IPS-15b (cell line): Measurements from ENCODE around the gene ESPL1.

Experiments
- H3K27me3 ChIP-seq: one replicate; pipeline ENCODE4 v1.6.1; 2013; ENCODE audit warnings: low read length; ENCODE audit not compliant: control insufficient read depth, insufficient read depth
- H3K36me3 ChIP-seq: one replicate; pipeline ENCODE4 v1.6.1; 2013; ENCODE audit warnings: low read length; ENCODE audit not compliant: control insufficient read depth, insufficient read depth
- H3K4me1 ChIP-seq: one replicate; pipeline ENCODE4 v1.6.1; 2013; ENCODE audit warnings: mild to moderate bottlenecking, low read length; ENCODE audit not compliant: control insufficient read depth, insufficient read depth
- H3K4me3 ChIP-seq: one replicate; pipeline ENCODE4 v1.5.1; 2013; ENCODE audit warnings: low read depth, low read length
- H3K9ac ChIP-seq: one replicate; pipeline ENCODE4 v1.6.1; 2013; ENCODE audit warnings: low read depth, mild to moderate bottlenecking, low read length
- H3K9me3 ChIP-seq: one replicate; pipeline ENCODE4 v1.6.1; 2013; ENCODE audit warnings: mild to moderate bottlenecking, low read length; ENCODE audit not compliant: control insufficient read depth, insufficient read depth

ESPL1 gene

GRCh38 chr12:53274445-53274844 lies 6.3 kb downstream of the ESPL1 start:
- Histone ChIP-seq H3K4me1 (no peaks in the 10 kb centered on the region), H3K27me3 (no peaks in the 10 kb centered on the region), H3K9me3 (no peaks in the 10 kb centered on the region), H3K9ac (no peak overlapping the region), H3K36me3 (peaks cover 35% of the 10 kb centered on the region), H3K4me3 (no peak overlapping the region)

GRCh38 chr12:53276511-53276910 lies 8.4 kb downstream of the ESPL1 start:
- H3K9me3 ChIP-seq, result no peaks in the 10 kb centered on the region

GRCh38 chr12:53277981-53278380 lies 9.9 kb downstream of the ESPL1 start:
- no peaks in the 10 kb centered on the region for H3K4me1 ChIP-seq
- H3K9ac ChIP-seq, result no peak overlapping the region
- no peaks in the 10 kb centered on the region for H3K27me3 ChIP-seq
- no peaks in the 10 kb centered on the region for H3K9me3 ChIP-seq
- H3K36me3 ChIP-seq, result peaks cover 50% of the 10 kb centered on the region
- H3K4me3 ChIP-seq, result no peak overlapping the region

More at GRCh38 chr12:53276511-53276910, 8.4 kb downstream of the ESPL1 start:
- Histone ChIP-seq H3K4me1 (no peaks in the 10 kb centered on the region), H3K4me3 (no peak overlapping the region), H3K27me3 (no peaks in the 10 kb centered on the region), H3K36me3 (peaks cover 41% of the 10 kb centered on the region), H3K9ac (no peak overlapping the region)

- H3K9me3 ChIP-seq, result no peaks in the 10 kb centered on the region
- H3K9ac ChIP-seq, result no peak overlapping the region
- H3K4me1 ChIP-seq, result no peaks in the 10 kb centered on the region
- H3K27me3 ChIP-seq, result no peaks in the 10 kb centered on the region
- H3K36me3 ChIP-seq, result peaks cover 60% of the 10 kb centered on the region
- no peak overlapping the region for H3K4me3 ChIP-seq
These were observed 11.3 kb downstream of the ESPL1 start for GRCh38 chr12:53279283-53279869.

GRCh38 chr12:53279888-53280498 lies 11.9 kb downstream of the ESPL1 start:
- Histone ChIP-seq H3K4me3 (no peak overlapping the region), H3K9me3 (no peaks in the 10 kb centered on the region), H3K27me3 (no peaks in the 10 kb centered on the region), H3K9ac (no peak overlapping the region), H3K4me1 (no peaks in the 10 kb centered on the region), H3K36me3 (peaks cover 54% of the 10 kb centered on the region)

- Histone ChIP-seq H3K4me3 (no peak overlapping the region), H3K36me3 (peaks cover 67% of the 10 kb centered on the region), H3K4me1 (no peaks in the 10 kb centered on the region), H3K9me3 (no peaks in the 10 kb centered on the region), H3K9ac (no peak overlapping the region), H3K27me3 (no peaks in the 10 kb centered on the region)
These were observed 18.3 kb downstream of the ESPL1 start for GRCh38 chr12:53286448-53286847.

GRCh38 chr12:53287741-53288216 lies 19.7 kb downstream of the ESPL1 start:
- Histone ChIP-seq H3K36me3 (peaks cover 68% of the 10 kb centered on the region), H3K9me3 (no peaks in the 10 kb centered on the region), H3K27me3 (no peaks in the 10 kb centered on the region), H3K4me3 (no peak overlapping the region), H3K9ac (no peak overlapping the region), H3K4me1 (no peaks in the 10 kb centered on the region)

- peaks cover 67% of the 10 kb centered on the region for H3K36me3 ChIP-seq
These were observed 20.2 kb downstream of the ESPL1 start for GRCh38 chr12:53288322-53288721.

GRCh38 chr12:53289891-53290290 lies 21.8 kb downstream of the ESPL1 start:
- no peak overlapping the region for H3K4me3 ChIP-seq
- H3K36me3 ChIP-seq, result peaks cover 59% of the 10 kb centered on the region
- H3K27me3 ChIP-seq, result no peaks in the 10 kb centered on the region
- H3K9ac ChIP-seq, result no peak overlapping the region
- no peaks in the 10 kb centered on the region for H3K4me1 ChIP-seq
- H3K9me3 ChIP-seq, result no peaks in the 10 kb centered on the region

More at GRCh38 chr12:53288322-53288721, 20.2 kb downstream of the ESPL1 start:
- no peak overlapping the region for H3K4me3 ChIP-seq
- no peaks in the 10 kb centered on the region for H3K27me3 ChIP-seq
- no peaks in the 10 kb centered on the region for H3K9me3 ChIP-seq
- H3K9ac ChIP-seq, result no peak overlapping the region
- no peaks in the 10 kb centered on the region for H3K4me1 ChIP-seq

- Histone ChIP-seq H3K36me3 (peaks cover 55% of the 10 kb centered on the region), H3K27me3 (no peaks in the 10 kb centered on the region), H3K4me1 (no peaks in the 10 kb centered on the region), H3K9me3 (no peaks in the 10 kb centered on the region), H3K9ac (no peak overlapping the region), H3K4me3 (no peak overlapping the region)
These were observed 22.6 kb downstream of the ESPL1 start for GRCh38 chr12:53290661-53291060.

- H3K36me3 ChIP-seq, result peaks cover 48% of the 10 kb centered on the region
- H3K27me3 ChIP-seq, result no peaks in the 10 kb centered on the region
- H3K9me3 ChIP-seq, result no peaks in the 10 kb centered on the region
- no peaks in the 10 kb centered on the region for H3K4me1 ChIP-seq
- H3K4me3 ChIP-seq, result no peak overlapping the region
- H3K9ac ChIP-seq, result no peak overlapping the region
These were observed 24.3 kb downstream of the ESPL1 start for GRCh38 chr12:53292426-53292825.
